GM18499 (cell line): Measurements from ENCODE around the gene ITIH4.

ENCODE experiments used
- ATAC-seq: cut with Tn5 transposase; IDR thresholded peaks from one replicate; pipeline ENCODE4 v1.9.1; 2021; ENCODE audit warnings: moderate number of reproducible peaks; ENCODE audit not compliant: insufficient read depth, unreplicated experiment

Gene ITIH4

GRCh38 chr3:52773361-52774065 lies 57.0 kb downstream of the ITIH4 start:
- no peak for ATAC-seq

- no peak for ATAC-seq
Observed at GRCh38 chr3:52771702-52772101, 58.8 kb downstream of the ITIH4 start.

GRCh38 chr3:52771334-52771681 lies 59.2 kb downstream of the ITIH4 start:
- ATAC-seq = no peak

GRCh38 chr3:52770496-52771333 lies 59.8 kb downstream of the ITIH4 start, which contains the start of gene NEK4:
Gene NEK4 (minus strand): TSS chr3:52770940. CDS start chr3:52770746, 194 bp downstream.
- ATAC-seq = peak; percentile 70

- no peak for ATAC-seq
Observed at GRCh38 chr3:52769786-52770455, 60.6 kb downstream of the ITIH4 start.

- no peak for ATAC-seq
Observed at GRCh38 chr3:52763466-52763865, 67.0 kb downstream of the ITIH4 start.
